MM.1S (cell line): ENCODE results near the gene SOD3.

Source experiments
- DNase-seq: peaks from one replicate; pipeline ENCODE4 v3.0.0-alpha.2; 2015
- H2AFZ ChIP-seq: fragments of 300-600 bp; sonication (generic); 2 replicates; pipeline ENCODE4 v1.6.0; 2016; ENCODE audit warnings: antibody characterized with exemption, low read length
- H3F3A ChIP-seq: fragments of 300-600 bp; sonication (generic); 2 replicates; pipeline ENCODE4 v1.6.1; 2016; ENCODE audit warnings: mild to moderate bottlenecking, antibody characterized with exemption, low read length, moderate library complexity, mixed read lengths; ENCODE audit not compliant: insufficient read depth
- H3K27ac ChIP-seq: fragments of 300-600 bp; sonication (generic); 2 replicates; pipeline ENCODE4 v1.5.1; 2016; ENCODE audit warnings: mild to moderate bottlenecking, low read length
- H3K27me3 ChIP-seq: fragments of 300-600 bp; sonication (generic); replicated peaks from 2 replicates; pipeline ENCODE4 v1.6.0; 2016; ENCODE audit warnings: low read length; ENCODE audit not compliant: insufficient read depth
- H3K36me3 ChIP-seq: fragments of 300-600 bp; sonication (generic); replicated peaks from 2 replicates; pipeline ENCODE4 v1.6.1; 2016; ENCODE audit warnings: mild to moderate bottlenecking, low read length, mixed read lengths; ENCODE audit not compliant: insufficient read depth
- H3K4me1 ChIP-seq: fragments of 300-600 bp; sonication (generic); 2 replicates; pipeline ENCODE4 v1.6.1; 2016; ENCODE audit warnings: low read length, mixed read lengths
- H3K4me2 ChIP-seq: fragments of 300-600 bp; sonication (generic); 2 replicates; pipeline ENCODE4 v1.6.0; 2016; ENCODE audit warnings: low read depth, low read length
- H3K4me3 ChIP-seq: fragments of 300-600 bp; sonication (generic); 2 replicates; pipeline ENCODE4 v1.5.1; 2016; ENCODE audit warnings: low read length, mixed read lengths
- H3K79me2 ChIP-seq: fragments of 300-600 bp; sonication (generic); 2 replicates; pipeline ENCODE4 v1.6.1; 2016; ENCODE audit warnings: mixed run types, low read length, mixed read lengths
- H3K9ac ChIP-seq: fragments of 300-600 bp; sonication (generic); 2 replicates; pipeline ENCODE4 v1.6.1; 2016; ENCODE audit warnings: low read length, mixed read lengths
- H3K9me2 ChIP-seq: fragments of 300-600 bp; sonication (generic); replicated peaks from 2 replicates; pipeline ENCODE4 v1.6.1; 2016; ENCODE audit warnings: mild to moderate bottlenecking, low read length, mixed read lengths; ENCODE audit not compliant: insufficient read depth
- H3K9me3 ChIP-seq: fragments of 300-600 bp; sonication (generic); replicated peaks from 2 replicates; pipeline ENCODE4 v1.6.1; 2016; ENCODE audit warnings: mild to moderate bottlenecking, low read length, mixed read lengths; ENCODE audit not compliant: insufficient read depth
- H4K20me1 ChIP-seq: fragments of 300-600 bp; sonication (generic); 2 replicates; pipeline ENCODE4 v1.6.1; 2016; ENCODE audit warnings: mild to moderate bottlenecking, low read length, moderate library complexity, mixed read lengths; ENCODE audit not compliant: insufficient read depth
- EZH2 ChIP-seq: fragments of 300-600 bp; sonication (generic); optimal IDR thresholded peaks from 2 replicates; pipeline ENCODE3; 2017; ENCODE audit warnings: low read depth, mild to moderate bottlenecking, antibody characterized with exemption, low read length, mixed read lengths
- EZH2phosphoT487 ChIP-seq: fragments of 300-600 bp; sonication (generic); IDR thresholded peaks from 2 replicates; pipeline ENCODE4 v1.6.1; 2018; ENCODE audit warnings: antibody characterized with exemption, low read length
- TF ChIP-seq, protein P1 (sequence below): fragments of 300-600 bp; sonication (generic); IDR thresholded peaks from 2 replicates; pipeline ENCODE4 v1.5.1; 2016; ENCODE audit warnings: antibody characterized with exemption, low read length, mixed read lengths

Gene SOD3

DNA sequence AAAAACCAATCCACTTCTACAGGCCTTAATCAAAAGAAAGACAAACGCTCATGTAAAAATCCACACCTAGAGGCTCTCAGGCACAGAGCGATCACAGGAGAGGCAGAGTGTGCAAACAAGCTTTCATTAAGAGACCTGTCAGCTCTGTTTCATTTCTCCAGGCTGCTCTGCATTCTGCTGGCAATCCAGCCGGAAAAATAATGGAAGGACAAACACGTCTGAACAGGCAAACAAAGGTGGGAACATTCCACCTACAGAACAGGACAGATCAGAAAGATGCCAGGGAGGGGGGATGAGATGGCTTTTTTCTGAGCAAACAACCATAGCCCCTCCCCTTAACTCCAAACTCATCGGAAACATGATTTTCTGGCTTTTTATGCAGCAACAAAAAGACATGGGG lies 9.7 kb downstream of the SOD3 start:
- no peak overlapping the region for H2AFZ ChIP-seq

DNA sequence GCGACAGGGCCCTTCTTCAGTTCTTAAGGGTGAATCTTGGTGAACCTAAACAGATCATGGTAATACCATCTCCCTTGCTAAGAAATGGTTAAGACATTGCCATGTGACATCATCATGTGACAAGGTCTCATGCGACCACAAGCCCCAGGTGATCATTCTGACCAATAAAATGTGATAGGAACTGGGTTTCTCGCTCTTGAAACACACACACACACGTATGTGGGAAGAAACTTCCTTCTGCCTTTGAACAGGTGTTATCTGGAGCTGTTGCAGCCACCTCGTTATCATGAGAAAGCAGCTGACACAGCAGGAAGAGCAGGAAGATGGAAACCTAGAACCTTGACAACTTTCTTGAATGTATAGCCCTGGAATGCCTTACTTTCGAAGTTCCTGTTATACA lies 10.2 kb downstream of the SOD3 start:
- H3K4me2 ChIP-seq, result no peak overlapping the region
- no peaks in the 10 kb centered on the region for H3K9me3 ChIP-seq
- no peaks in the 10 kb centered on the region for H3F3A ChIP-seq
- TF ChIP-seq, protein P1, sequence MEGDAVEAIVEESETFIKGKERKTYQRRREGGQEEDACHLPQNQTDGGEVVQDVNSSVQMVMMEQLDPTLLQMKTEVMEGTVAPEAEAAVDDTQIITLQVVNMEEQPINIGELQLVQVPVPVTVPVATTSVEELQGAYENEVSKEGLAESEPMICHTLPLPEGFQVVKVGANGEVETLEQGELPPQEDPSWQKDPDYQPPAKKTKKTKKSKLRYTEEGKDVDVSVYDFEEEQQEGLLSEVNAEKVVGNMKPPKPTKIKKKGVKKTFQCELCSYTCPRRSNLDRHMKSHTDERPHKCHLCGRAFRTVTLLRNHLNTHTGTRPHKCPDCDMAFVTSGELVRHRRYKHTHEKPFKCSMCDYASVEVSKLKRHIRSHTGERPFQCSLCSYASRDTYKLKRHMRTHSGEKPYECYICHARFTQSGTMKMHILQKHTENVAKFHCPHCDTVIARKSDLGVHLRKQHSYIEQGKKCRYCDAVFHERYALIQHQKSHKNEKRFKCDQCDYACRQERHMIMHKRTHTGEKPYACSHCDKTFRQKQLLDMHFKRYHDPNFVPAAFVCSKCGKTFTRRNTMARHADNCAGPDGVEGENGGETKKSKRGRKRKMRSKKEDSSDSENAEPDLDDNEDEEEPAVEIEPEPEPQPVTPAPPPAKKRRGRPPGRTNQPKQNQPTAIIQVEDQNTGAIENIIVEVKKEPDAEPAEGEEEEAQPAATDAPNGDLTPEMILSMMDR, result no peak
- TF ChIP-seq EZH2 (no peak), EZH2phosphoT487 (no peak)
- H3K27me3 ChIP-seq, result no peaks in the 10 kb centered on the region
- no peak overlapping the region for H2AFZ ChIP-seq
- H4K20me1 ChIP-seq, result no peaks in the 10 kb centered on the region
- no peaks in the 10 kb centered on the region for H3K36me3 ChIP-seq
- peak overlapping the region; percentile 20; the same call in 1 of the 2 replicates for H3K27ac ChIP-seq
- no peak overlapping the region for H3K4me3 ChIP-seq
- no peaks in the 10 kb centered on the region for H3K9me2 ChIP-seq
- no peaks in the 10 kb centered on the region for H3K79me2 ChIP-seq
- no peak overlapping the region for H3K9ac ChIP-seq
- H3K4me1 ChIP-seq, result 0 out of 2 replicates have a peak, but pooled peaks cover 8% of the 10 kb centered on the region
- peak; percentile 27 for DNase-seq

More for the DNA sequence above, 9.7 kb downstream of the SOD3 start:
- H3K27me3 ChIP-seq, result no peaks in the 10 kb centered on the region
- no peaks in the 10 kb centered on the region for H3K9me2 ChIP-seq
- no peaks in the 10 kb centered on the region for H4K20me1 ChIP-seq
- no peak overlapping the region for H3K4me2 ChIP-seq
- H3K79me2 ChIP-seq, result no peaks in the 10 kb centered on the region
- peak overlapping the region; percentile 20; the same call in 1 of the 2 replicates for H3K27ac ChIP-seq
- no peak overlapping the region for H3K9ac ChIP-seq
- no peaks in the 10 kb centered on the region for H3F3A ChIP-seq
- DNase-seq, result no peak
- TF ChIP-seq EZH2, result no peak
- TF ChIP-seq EZH2phosphoT487, result no peak
- TF ChIP-seq, protein P1, result no peak
- H3K36me3 ChIP-seq, result no peaks in the 10 kb centered on the region
- 0 out of 2 replicates have a peak, but pooled peaks cover 8% of the 10 kb centered on the region for H3K4me1 ChIP-seq
- H3K9me3 ChIP-seq, result no peaks in the 10 kb centered on the region
- H3K4me3 ChIP-seq, result no peak overlapping the region

DNA sequence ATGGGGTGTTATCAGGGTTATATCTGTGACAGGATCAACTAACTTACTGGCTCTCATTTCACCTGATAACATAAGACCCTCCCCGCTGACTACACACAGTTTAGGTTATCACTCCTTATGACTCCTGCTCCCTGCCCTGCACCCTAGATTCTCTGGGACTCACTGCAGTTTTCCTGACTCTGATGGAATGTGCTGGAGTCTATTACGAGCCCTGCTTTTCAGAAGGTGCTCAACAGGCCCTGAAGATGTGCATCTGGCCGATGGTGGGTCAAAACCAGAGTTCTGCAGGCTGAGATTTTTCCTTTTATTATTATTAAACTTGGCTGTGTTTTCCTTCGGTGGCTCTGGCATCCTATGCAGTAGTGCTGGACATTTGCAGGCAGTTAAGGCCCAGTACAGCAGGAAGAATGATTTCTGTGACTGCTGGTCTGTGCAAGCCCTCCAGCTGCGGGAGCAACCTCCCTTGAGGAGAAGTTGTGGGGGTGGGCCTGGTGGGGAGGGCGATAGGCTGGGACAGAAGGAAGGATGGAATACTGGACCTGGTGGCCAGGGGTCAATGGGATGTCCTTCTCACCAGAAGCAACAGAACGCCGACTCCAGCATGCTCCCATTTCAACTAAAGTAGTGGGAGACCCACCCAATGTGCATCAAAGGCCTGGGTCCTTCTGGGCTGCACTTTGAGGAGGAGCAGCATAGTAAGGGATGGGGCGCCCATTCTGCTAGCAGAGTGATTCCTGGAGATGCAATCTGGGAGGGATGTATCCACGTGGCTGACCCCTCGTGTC lies 11.0 kb downstream of the SOD3 start:
- H3F3A ChIP-seq, result no peaks in the 10 kb centered on the region
- no peak overlapping the region for H3K4me2 ChIP-seq
- H3K9me2 ChIP-seq, result no peaks in the 10 kb centered on the region
- no peak overlapping the region for H3K9ac ChIP-seq
- no peak overlapping the region for H3K4me3 ChIP-seq
- TF ChIP-seq EZH2phosphoT487 (no peak), EZH2 (no peak)
- TF ChIP-seq, protein P1, result no peak
- no peaks in the 10 kb centered on the region for H3K9me3 ChIP-seq
- no peak overlapping the region for H2AFZ ChIP-seq
- no peaks in the 10 kb centered on the region for H4K20me1 ChIP-seq
- H3K27ac ChIP-seq, result peak overlapping the region; percentile 20; the same call in 1 of the 2 replicates
- no peaks in the 10 kb centered on the region for H3K36me3 ChIP-seq
- H3K27me3 ChIP-seq, result no peaks in the 10 kb centered on the region
- no peaks in the 10 kb centered on the region for H3K79me2 ChIP-seq
- 0 out of 2 replicates have a peak, but pooled peaks cover 8% of the 10 kb centered on the region for H3K4me1 ChIP-seq
- DNase-seq, result no peak
